Uterus (tissue), 2 donors: Measurements from ENCODE around the gene SLC39A7.

Experiments
- POLR2A ChIP-seq, 2 donors: fragments of 450-650 bp; IDR thresholded peaks; one replicate each; pipeline ENCODE4 v1.6.1; 2016; ENCODE audit warnings: antibody characterized with exemption in 2 of 2, mild to moderate bottlenecking in 1 of 2, moderate library complexity in 1 of 2
- TF ChIP-seq, protein P1 (sequence below), 4 experiments: fragments of 200-600 bp in 2 of 4; fragments of 450-650 bp in 2 of 4; sonication (generic) in 2 of 4; IDR thresholded peaks; one replicate each; pipeline ENCODE4 v1.5.1; 2016 to 2019; ENCODE audit warnings: antibody characterized with exemption in 4 of 4, mild to moderate bottlenecking in 2 of 4, moderate library complexity in 1 of 4

DNA sequence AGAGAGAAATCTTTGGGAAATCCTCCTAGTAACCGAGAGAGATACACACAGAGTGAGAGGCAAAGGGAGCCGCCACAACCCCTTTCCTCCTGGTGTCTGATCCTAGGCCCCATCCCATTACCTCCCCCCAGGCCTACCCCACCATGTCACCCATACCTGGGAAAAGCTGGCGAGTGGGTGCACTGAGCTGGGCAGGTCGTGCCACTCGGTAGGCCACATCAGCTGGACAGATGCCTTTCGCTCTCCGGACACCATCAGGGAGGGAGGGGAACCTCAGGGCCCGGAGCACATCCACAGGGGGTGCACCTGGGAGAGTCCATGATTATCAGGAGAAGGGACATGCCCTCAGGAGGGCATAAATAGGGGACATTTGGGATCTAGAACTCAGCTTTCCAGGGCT lies 11.5 kb upstream of the SLC39A7 start:
- TF ChIP-seq, protein P1, sequence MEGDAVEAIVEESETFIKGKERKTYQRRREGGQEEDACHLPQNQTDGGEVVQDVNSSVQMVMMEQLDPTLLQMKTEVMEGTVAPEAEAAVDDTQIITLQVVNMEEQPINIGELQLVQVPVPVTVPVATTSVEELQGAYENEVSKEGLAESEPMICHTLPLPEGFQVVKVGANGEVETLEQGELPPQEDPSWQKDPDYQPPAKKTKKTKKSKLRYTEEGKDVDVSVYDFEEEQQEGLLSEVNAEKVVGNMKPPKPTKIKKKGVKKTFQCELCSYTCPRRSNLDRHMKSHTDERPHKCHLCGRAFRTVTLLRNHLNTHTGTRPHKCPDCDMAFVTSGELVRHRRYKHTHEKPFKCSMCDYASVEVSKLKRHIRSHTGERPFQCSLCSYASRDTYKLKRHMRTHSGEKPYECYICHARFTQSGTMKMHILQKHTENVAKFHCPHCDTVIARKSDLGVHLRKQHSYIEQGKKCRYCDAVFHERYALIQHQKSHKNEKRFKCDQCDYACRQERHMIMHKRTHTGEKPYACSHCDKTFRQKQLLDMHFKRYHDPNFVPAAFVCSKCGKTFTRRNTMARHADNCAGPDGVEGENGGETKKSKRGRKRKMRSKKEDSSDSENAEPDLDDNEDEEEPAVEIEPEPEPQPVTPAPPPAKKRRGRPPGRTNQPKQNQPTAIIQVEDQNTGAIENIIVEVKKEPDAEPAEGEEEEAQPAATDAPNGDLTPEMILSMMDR (IDR thresholded peaks at IDR 0.05), result no peak
- no peak for TF ChIP-seq POLR2A (IDR thresholded peaks at IDR 0.05)
